HepG2 (cell line): ENCODE results near the gene AVPR2. TPM values are rescaled to one million over a fixed set of nuclear protein-coding genes. Genes with fewer than 3 reads are reported as not detected.

Experiments used
- NAIF1 ChIP-seq: sonication (generic); formaldehyde crosslinking; IDR thresholded peaks from 2 replicates; pipeline ENCODE4 v1.5.0; 2020; ENCODE audit warnings: mild to moderate bottlenecking, missing genetic modification reagents, borderline replicate concordance
- NCOR1 ChIP-seq: fragments of 200-600 bp; sonication (generic); IDR thresholded peaks from 2 replicates; pipeline ENCODE4 v1.7.0; 2017; ENCODE audit warnings: antibody characterized with exemption, low read length, borderline replicate concordance
- NR2F2 ChIP-seq: IDR thresholded peaks from 2 replicates; pipeline ENCODE4 v1.6.1; 2012; ENCODE audit warnings: low read depth, inconsistent platforms, borderline replicate concordance
- PATZ1 ChIP-seq: sonication (generic); formaldehyde crosslinking; IDR thresholded peaks from 2 replicates; pipeline ENCODE4 v1.4.0; 2020; ENCODE audit warnings: missing genetic modification reagents
- REXO4 ChIP-seq: sonication (generic); formaldehyde crosslinking; IDR thresholded peaks from 2 replicates; pipeline ENCODE4 v1.8.0; 2022; ENCODE audit warnings: missing genetic modification reagents, mild to moderate bottlenecking, borderline replicate concordance
- RORA ChIP-seq: sonication (generic); formaldehyde crosslinking; IDR thresholded peaks from 2 replicates; pipeline ENCODE4 v1.5.0; 2020; ENCODE audit warnings: mild to moderate bottlenecking, missing genetic modification reagents, moderate library complexity
- SALL1 ChIP-seq: sonication (generic); formaldehyde crosslinking; IDR thresholded peaks from 2 replicates; pipeline ENCODE4 v1.8.0; 2022; ENCODE audit warnings: mild to moderate bottlenecking, missing genetic modification reagents
- ZC3H13 ChIP-seq: sonication (generic); formaldehyde crosslinking; IDR thresholded peaks from 2 replicates; pipeline ENCODE4 v1.8.1; 2023; ENCODE audit warnings: mild to moderate bottlenecking, missing genetic modification reagents, moderate library complexity
- ZFP1 ChIP-seq: IDR thresholded peaks from 2 replicates; pipeline ENCODE4 v1.6.1; 2016
- ZKSCAN1 ChIP-seq: fragments of 150-350 bp; IDR thresholded peaks from 2 replicates; pipeline ENCODE4 v1.6.1; 2014; ENCODE audit warnings: low read length
- polyA plus RNA-seq, 8 experiments: library from polyadenylated mRNA; depleted of rRNA in 3 of 8; stranded (reverse) in 7 of 8; unstranded in 1 of 8; fragments of >200 nt; fragmentation: Illumina TruSeq in 4 of 8; extraction: Trizol in 4 of 8; gene quantifications; 2 replicates each; pipeline versions ENCODE4 v1.2.1 to v1.2.3, GENCODE V29; 2011 to 2016; ENCODE audit warnings: low read depth in 4 of 8, missing spikeins in 1 of 8, mixed read lengths in 1 of 8; ENCODE audit not compliant: insufficient read depth in 1 of 8
- total RNA-seq, 5 experiments: library from RNA; depleted of rRNA; stranded (reverse); fragments of >200 nt; fragmentation: Illumina TruSeq; extraction: Trizol; gene quantifications; 2 replicates each; pipeline ENCODE4 v1.2.3, GENCODE V29; 2016; ENCODE audit warnings: low read depth in 1 of 5
- TF ChIP-seq, protein P1 (sequence below): sonication (generic); formaldehyde crosslinking; IDR thresholded peaks from 2 replicates; pipeline ENCODE4 v1.8.0; 2022; ENCODE audit warnings: mild to moderate bottlenecking, missing genetic modification reagents, borderline replicate concordance
- TF ChIP-seq, protein P2 (sequence below): sonication (generic); formaldehyde crosslinking; IDR thresholded peaks from 2 replicates; pipeline ENCODE4 v1.4.0; 2020; ENCODE audit warnings: missing genetic modification reagents, borderline replicate concordance
- TF ChIP-seq, protein P3 (sequence below): sonication (generic); formaldehyde crosslinking; IDR thresholded peaks from 2 replicates; pipeline ENCODE4 v1.5.0; 2020; ENCODE audit warnings: missing genetic modification reagents, mild to moderate bottlenecking, borderline replicate concordance

The AVPR2 gene
- total and polyA plus RNA-seq, 2 of the 13 experiments (the other 11 are each of a cell fraction or from before 2014, with no cell fraction given): not detected

GRCh38 chrX:153875391-153876111 is 28.9 kb upstream of the AVPR2 start (continued):
- TF ChIP-seq, protein P1, sequence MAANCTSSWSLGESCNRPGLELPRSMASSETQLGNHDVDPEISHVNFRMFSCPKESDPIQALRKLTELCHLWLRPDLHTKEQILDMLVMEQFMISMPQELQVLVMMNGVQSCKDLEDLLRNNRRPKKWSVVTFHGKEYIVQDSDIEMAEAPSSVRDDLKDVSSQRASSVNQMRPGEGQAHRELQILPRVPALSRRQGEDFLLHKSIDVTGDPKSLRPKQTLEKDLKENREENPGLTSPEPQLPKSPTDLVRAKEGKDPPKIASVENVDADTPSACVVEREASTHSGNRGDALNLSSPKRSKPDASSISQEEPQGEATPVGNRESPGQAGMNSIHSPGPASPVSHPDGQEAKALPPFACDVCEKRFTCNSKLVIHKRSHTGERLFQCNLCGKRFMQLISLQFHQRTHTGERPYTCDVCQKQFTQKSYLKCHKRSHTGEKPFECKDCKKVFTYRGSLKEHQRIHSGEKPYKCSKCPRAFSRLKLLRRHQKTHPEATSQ (CRISPR knock-in tag): peak; percentile 99
- TF ChIP-seq PATZ1 (CRISPR knock-in tag) (peak; percentile 93), NAIF1 (peak; percentile 97), NCOR1 (no peak), ZKSCAN1 (no peak), ZFP1 (CRISPR knock-in tag) (peak; percentile 99), NR2F2 (no peak), REXO4 (CRISPR knock-in tag) (peak; percentile 81; the same call in 1 of the 2 replicates), SALL1 (CRISPR knock-in tag) (peak; percentile 100), RORA (peak; percentile 93), ZC3H13 (peak; percentile 97)
- TF ChIP-seq, protein P2, sequence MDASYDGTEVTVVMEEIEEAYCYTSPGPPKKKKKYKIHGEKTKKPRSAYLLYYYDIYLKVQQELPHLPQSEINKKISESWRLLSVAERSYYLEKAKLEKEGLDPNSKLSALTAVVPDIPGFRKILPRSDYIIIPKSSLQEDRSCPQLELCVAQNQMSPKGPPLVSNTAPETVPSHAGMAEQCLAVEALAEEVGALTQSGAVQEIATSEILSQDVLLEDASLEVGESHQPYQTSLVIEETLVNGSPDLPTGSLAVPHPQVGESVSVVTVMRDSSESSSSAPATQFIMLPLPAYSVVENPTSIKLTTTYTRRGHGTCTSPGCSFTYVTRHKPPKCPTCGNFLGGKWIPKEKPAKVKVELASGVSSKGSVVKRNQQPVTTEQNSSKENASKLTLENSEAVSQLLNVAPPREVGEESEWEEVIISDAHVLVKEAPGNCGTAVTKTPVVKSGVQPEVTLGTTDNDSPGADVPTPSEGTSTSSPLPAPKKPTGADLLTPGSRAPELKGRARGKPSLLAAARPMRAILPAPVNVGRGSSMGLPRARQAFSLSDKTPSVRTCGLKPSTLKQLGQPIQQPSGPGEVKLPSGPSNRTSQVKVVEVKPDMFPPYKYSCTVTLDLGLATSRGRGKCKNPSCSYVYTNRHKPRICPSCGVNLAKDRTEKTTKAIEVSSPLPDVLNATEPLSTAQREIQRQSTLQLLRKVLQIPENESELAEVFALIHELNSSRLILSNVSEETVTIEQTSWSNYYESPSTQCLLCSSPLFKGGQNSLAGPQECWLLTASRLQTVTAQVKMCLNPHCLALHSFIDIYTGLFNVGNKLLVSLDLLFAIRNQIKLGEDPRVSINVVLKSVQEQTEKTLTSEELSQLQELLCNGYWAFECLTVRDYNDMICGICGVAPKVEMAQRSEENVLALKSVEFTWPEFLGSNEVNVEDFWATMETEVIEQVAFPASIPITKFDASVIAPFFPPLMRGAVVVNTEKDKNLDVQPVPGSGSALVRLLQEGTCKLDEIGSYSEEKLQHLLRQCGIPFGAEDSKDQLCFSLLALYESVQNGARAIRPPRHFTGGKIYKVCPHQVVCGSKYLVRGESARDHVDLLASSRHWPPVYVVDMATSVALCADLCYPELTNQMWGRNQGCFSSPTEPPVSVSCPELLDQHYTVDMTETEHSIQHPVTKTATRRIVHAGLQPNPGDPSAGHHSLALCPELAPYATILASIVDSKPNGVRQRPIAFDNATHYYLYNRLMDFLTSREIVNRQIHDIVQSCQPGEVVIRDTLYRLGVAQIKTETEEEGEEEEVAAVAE (CRISPR knock-in tag): peak; percentile 98
- TF ChIP-seq, protein P3, sequence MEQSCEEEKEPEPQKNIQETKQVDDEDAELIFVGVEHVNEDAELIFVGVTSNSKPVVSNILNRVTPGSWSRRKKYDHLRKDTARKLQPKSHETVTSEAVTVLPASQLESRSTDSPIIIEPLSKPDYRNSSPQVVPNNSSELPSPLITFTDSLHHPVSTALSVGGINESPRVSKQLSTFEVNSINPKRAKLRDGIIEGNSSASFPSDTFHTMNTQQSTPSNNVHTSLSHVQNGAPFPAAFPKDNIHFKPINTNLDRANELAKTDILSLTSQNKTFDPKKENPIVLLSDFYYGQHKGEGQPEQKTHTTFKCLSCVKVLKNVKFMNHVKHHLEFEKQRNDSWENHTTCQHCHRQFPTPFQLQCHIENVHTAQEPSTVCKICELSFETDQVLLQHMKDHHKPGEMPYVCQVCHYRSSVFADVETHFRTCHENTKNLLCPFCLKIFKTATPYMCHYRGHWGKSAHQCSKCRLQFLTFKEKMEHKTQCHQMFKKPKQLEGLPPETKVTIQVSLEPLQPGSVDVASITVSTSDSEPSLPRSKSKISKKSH (CRISPR knock-in tag): peak; percentile 100
